Colonic mucosa (tissue), 4 donors: Measurements from ENCODE around the gene FERMT1. TPM values are rescaled to one million over a fixed set of nuclear protein-coding genes. Genes with fewer than 3 reads are reported as not detected.
"Not testable (repeated sequence)": the region's sequence is repeated elsewhere in the genome, so short reads cannot be mapped to it uniquely, and the experiment has no call there.

Source experiments
- DNase-seq: peaks from one replicate; pipeline ENCODE4 v3.0.0-alpha.2; 2020
- H3K27ac ChIP-seq: fragments of 200-600 bp; one replicate; pipeline ENCODE4 v1.8.0; 2021
- H3K27me3 ChIP-seq: fragments of 200-600 bp; one replicate; pipeline ENCODE4 v1.8.0; 2021
- H3K36me3 ChIP-seq: fragments of 200-600 bp; one replicate; pipeline ENCODE4 v1.8.0; 2021
- H3K4me1 ChIP-seq: fragments of 200-600 bp; one replicate; pipeline ENCODE4 v1.8.0; 2021; ENCODE audit warnings: mild to moderate bottlenecking
- H3K4me3 ChIP-seq: fragments of 200-600 bp; one replicate; pipeline ENCODE4 v1.8.0; 2021
- H3K9ac ChIP-seq, 2 donors: one replicate each; pipeline ENCODE4 v1.7.0; 2013; ENCODE audit warnings: control low read depth in 2 of 2, low read depth in 2 of 2, low read length in 2 of 2
- H3K9me3 ChIP-seq: fragments of 200-600 bp; one replicate; pipeline ENCODE4 v1.8.0; 2021
- CTCF ChIP-seq: fragments of 200-600 bp; IDR thresholded peaks from one replicate; pipeline ENCODE4 v1.8.0; 2022; ENCODE audit warnings: antibody characterized with exemption, mild to moderate bottlenecking
- intact Hi-C: fragments of 100-400 bp; cut with DNase I; formaldehyde crosslinking; loops from one replicate; pipeline ENCODE4 v1.14.1; 2022
- total RNA-seq, 2 donors: library from RNA; stranded (reverse); fragmentation: NEBNext Ultra II Directional in 1 of 2; extraction: Animal tissue kit (Norgen Biotek cat#: 25700) in 1 of 2; gene quantifications; one replicate each; pipeline ENCODE4 v1.2.1, GENCODE V29; 2021
- donor health status: healthy.
- donor health status: DM: no; HTN: no; CAD: no.
- donor health status: DM: no; HTN: no; CAD: no.

The FERMT1 gene
- total RNA-seq, 2 donors from 2014 or later = 68.8 to 83.9 TPM

GRCh38 chr20:6120491-6120988, 2.3 kb downstream of the FERMT1 start:
- TF ChIP-seq CTCF = no peak
- no peak for DNase-seq
- H3K9ac ChIP-seq = peak overlapping the region in 1 of 2 donors; percentile 3
- H3K9me3 ChIP-seq = no peaks in the 10 kb centered on the region
- peak overlapping the region; percentile 63 for H3K4me3 ChIP-seq
- no peaks in the 10 kb centered on the region for H3K4me1 ChIP-seq
- peaks cover 3% of the 10 kb centered on the region for H3K27me3 ChIP-seq
- no peaks in the 10 kb centered on the region for H3K36me3 ChIP-seq
- H3K27ac ChIP-seq = no peak overlapping the region
- intact Hi-C loops = no loop called here

GRCh38 chr20:6116758-6117157, 6.1 kb downstream of the FERMT1 start:
- Histone ChIP-seq H3K27me3 (peaks cover 3% of the 10 kb centered on the region), H3K4me1 (no peaks in the 10 kb centered on the region), H3K9ac (no peak overlapping the region), H3K9me3 (no peaks in the 10 kb centered on the region), H3K36me3 (no peaks in the 10 kb centered on the region), H3K4me3 (no peak overlapping the region), H3K27ac (no peak overlapping the region)
- no peak for DNase-seq
- intact Hi-C loops = no loop called here
- no peak for TF ChIP-seq CTCF

- no peak for DNase-seq
- TF ChIP-seq CTCF = no peak
- peaks cover 5% of the 10 kb centered on the region for H3K36me3 ChIP-seq
- H3K4me1 ChIP-seq = no peaks in the 10 kb centered on the region
- H3K9me3 ChIP-seq = no peaks in the 10 kb centered on the region
- no peak overlapping the region for H3K27ac ChIP-seq
- H3K4me3 ChIP-seq = no peak overlapping the region
- no peak overlapping the region for H3K9ac ChIP-seq
- intact Hi-C loops = no loop called here
- H3K27me3 ChIP-seq = no peaks in the 10 kb centered on the region
Observed at GRCh38 chr20:6115221-6115895, 7.5 kb downstream of the FERMT1 start.

GRCh38 chr20:6114696-6115095, 8.1 kb downstream of the FERMT1 start:
- no peak for TF ChIP-seq CTCF
- Histone ChIP-seq H3K27ac (no peak overlapping the region), H3K27me3 (no peaks in the 10 kb centered on the region), H3K36me3 (peaks cover 5% of the 10 kb centered on the region), H3K9me3 (no peaks in the 10 kb centered on the region), H3K4me3 (no peak overlapping the region), H3K4me1 (no peaks in the 10 kb centered on the region), H3K9ac (no peak overlapping the region)
- DNase-seq = no peak
- intact Hi-C loops = no loop called here

GRCh38 chr20:6113951-6114350, 8.9 kb downstream of the FERMT1 start:
- Histone ChIP-seq H3K27me3 (no peaks in the 10 kb centered on the region), H3K36me3 (peaks cover 5% of the 10 kb centered on the region), H3K9me3 (no peaks in the 10 kb centered on the region), H3K9ac (no peak overlapping the region), H3K4me3 (no peak overlapping the region), H3K27ac (no peak overlapping the region), H3K4me1 (no peaks in the 10 kb centered on the region)
- no peak for DNase-seq
- no peak for TF ChIP-seq CTCF
- intact Hi-C loops = no loop called here

GRCh38 chr20:6112965-6113364, 9.9 kb downstream of the FERMT1 start:
- H3K4me1 ChIP-seq, DNase-seq, H3K9me3 ChIP-seq, H3K9ac ChIP-seq, H3K4me3 ChIP-seq, H3K27ac ChIP-seq, H3K36me3 ChIP-seq, intact Hi-C loops, H3K27me3 ChIP-seq: not testable (repeated sequence)
